Islet precursor cell (in vitro differentiated cells): ENCODE measurements around the gene SLC29A4.
"Not testable (repeated sequence)": the region's sequence is repeated elsewhere in the genome, so short reads cannot be mapped to it uniquely, and the experiment has no call there.

Experiments used
- DNase-seq: peaks from one replicate; pipeline ENCODE4 v3.0.0-alpha.2; 2018

Gene SLC29A4

DNA sequence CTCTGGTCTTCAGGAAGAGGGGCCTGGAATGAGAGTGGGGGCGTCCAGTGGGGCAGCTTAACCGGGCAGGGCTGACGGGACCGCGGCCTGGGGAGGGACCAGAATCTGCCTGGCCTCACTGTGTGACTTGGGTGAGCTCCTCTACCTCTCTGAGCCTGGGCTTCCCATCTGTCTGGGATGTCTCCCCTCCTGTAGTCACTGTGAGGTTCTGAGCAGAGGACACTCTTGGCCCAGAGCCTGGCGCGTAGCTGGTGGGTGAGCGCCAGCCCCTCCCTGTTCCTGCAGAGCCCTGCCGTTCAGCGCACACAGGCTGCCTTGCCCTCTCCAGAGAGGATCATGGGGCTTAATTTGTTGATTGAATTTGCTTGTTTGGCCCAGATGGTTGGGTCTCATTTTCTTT is 7.2 kb upstream of the SLC29A4 start:
- DNase-seq = not testable (repeated sequence)

GRCh38 chr7:5276123-5276522 is 6.6 kb upstream of the SLC29A4 start:
- DNase-seq = peak; percentile 43

- no peak for DNase-seq
These were observed 6.1 kb upstream of the SLC29A4 start for GRCh38 chr7:5276611-5277010.

DNA sequence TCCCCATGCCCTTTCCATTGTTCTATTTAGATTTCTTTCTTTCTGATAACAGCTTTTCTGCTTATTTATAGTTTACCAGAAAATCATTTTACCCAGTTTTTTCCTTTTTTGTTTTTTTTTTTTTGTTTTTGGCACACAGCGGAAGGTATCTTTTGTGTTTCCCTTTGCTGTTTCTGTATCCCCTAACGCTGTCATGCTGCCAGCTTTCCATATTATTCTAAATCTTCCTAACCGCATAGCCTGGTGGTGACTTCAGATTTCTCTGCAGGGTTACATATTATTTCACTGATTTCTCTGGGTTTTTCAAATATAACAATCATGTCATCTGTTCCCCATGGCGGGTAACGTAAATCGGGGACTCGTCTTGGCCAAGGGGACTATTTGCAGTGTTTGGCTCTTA is 4.0 kb upstream of the SLC29A4 start:
- DNase-seq = no peak

DNA sequence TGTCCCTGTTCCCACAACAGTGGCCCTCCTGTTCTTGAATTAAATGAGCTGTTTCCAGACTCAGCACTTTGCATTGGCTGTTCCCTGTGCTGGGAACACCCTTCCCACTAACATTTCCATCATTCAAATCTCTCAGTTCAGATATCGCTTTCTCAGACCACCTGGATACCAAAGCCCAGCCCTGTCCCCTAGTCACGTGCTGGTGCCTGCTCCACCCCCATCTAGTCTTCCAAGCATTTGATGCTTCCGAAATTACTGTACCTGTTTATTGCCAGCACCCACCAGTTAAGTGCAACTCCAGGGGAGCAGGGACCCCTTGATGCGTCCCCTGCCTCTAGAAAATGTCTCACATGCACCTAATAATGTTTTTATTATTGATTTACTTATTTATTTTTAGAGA is 3.0 kb upstream of the SLC29A4 start:
- no peak for DNase-seq

- DNase-seq = peak; percentile 54
These were observed 894 bp upstream of the SLC29A4 start for GRCh38 chr7:5281598-5282500.

- DNase-seq = no peak
These were observed 919 bp downstream of the SLC29A4 start for GRCh38 chr7:5283421-5284303.

- peak; percentile 87 for DNase-seq
These were observed 1.9 kb downstream of the SLC29A4 start for GRCh38 chr7:5284304-5285281.

- DNase-seq = no peak
These were observed 4.2 kb downstream of the SLC29A4 start for GRCh38 chr7:5286933-5287332.

- DNase-seq = not testable (repeated sequence)
These were observed 4.6 kb downstream of the SLC29A4 start for GRCh38 chr7:5287373-5287772.

- DNase-seq = no peak
These were observed 5.1 kb downstream of the SLC29A4 start for GRCh38 chr7:5287802-5288201.

- DNase-seq = not testable (repeated sequence)
These were observed 5.8 kb downstream of the SLC29A4 start for GRCh38 chr7:5288560-5288959.

GRCh38 chr7:5289355-5289754 is 6.6 kb downstream of the SLC29A4 start:
- DNase-seq = no peak

DNA sequence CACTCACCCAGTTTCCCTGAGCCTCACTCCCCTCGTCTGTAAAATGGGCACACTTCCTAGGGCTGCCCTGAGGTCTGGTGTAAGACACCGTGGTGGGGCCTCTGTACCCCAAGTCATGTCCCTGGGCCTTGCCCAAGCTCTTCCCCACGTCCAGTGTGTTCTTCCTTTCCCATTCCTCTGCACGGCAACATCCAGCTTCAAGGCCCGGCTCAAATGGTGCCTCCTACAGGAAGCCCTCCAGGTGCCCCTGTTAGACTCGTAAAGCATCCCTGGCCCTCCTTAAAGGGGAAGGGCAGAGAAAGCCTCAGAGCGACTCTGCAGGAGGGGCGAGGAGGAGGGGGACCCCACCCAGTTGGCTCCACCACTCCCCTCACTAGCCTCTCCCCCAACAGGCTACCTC is 8.6 kb downstream of the SLC29A4 start:
- DNase-seq = no peak

DNA sequence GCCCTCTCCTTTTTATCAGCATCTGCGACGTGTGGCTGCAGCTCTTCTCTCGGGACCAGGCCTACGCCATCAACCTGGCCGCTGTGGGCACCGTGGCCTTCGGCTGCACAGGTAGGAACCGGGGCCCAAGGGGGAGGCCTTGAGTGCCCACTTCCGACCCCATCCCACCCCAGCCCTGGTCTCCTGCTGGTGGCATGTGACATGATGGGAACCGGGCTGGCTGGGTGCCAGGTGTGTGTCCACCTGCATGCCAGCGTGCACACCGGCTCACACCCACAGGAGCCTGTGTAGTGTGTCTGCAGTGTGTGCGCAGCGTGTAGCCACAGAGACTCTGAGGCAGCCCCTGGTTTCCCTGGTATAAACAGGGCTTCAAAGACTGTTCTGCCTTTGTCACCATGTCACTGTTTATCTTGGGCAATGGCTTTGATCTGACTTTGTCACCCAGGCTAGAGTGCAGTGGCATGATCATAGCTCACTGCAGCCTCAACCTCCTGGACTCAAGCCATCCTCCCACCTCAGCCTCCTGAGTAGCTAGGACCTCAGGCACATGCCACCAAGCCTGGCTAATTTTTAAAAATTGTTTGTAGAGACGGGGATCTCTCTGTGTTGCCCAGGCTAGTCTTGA is 9.1 kb downstream of the SLC29A4 start:
- not testable (repeated sequence) for DNase-seq

DNA sequence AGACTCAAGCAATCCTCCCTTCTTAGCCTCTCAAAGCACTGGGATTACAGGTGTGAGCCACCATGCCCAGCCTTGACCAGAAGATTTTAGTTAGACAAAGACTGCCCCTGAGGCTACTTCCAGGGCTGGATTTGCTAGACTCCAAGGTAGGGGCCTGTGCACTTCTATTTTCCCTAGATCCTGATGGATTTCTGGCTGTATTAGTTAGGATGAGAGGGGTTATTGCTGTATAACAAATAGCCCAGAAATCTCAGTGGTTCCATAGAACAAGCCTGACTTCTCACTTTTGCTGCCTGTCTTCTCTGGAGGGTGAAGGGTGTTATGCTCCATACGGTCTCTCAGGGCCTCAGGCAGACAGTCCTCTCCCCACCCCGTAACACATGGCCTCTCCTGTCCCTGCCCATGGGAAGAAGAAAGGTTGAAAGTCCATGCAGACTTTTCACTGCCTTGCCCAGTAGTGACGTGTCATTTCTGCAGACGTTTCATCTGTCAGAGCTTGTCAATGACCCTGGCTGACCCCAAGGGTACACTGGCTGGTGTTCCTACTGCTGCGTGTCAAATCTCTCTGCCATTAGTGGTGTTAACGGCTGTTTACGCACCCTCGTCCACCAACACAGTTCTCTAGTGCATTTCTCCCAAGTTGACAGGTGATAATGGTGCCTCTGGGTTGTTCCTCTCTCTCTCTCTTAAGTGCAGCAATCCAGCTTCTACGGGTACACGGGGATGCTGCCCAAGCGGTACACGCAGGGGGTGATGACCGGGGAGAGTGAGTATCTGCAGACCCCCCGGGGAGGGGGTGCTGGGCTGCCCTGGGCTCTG is 11.6 kb downstream of the SLC29A4 start:
- DNase-seq = peak; percentile 40

- no peak for DNase-seq
These were observed 12.6 kb downstream of the SLC29A4 start for GRCh38 chr7:5295039-5296014.

GRCh38 chr7:5296015-5296610 is 13.4 kb downstream of the SLC29A4 start:
- no peak for DNase-seq

DNA sequence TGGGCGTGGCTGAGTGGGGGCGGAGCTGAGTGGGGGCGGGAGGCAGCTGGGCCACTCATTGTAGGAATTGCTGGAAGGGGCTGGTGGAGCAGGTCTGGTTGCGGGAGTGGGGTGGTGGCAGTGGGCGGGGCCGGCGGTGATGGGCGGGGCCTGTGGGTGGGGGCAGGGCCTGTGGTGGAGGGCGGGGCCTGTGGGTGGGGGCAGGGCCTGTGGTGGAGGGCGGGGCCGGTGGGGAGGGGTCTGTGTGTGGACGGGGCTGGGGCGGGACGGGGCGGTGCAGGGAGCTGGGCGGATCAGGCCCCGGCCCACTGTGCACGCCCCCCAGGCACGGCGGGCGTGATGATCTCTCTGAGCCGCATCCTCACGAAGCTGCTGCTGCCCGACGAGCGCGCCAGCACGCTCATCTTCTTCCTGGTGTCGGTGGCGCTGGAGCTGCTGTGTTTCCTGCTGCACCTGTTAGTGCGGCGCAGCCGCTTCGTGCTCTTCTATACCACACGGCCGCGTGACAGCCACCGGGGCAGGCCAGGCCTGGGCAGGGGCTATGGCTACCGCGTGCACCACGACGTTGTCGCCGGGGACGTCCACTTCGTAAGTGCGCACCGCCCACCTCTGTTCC is 14.0 kb downstream of the SLC29A4 start:
- peak; percentile 93 for DNase-seq
